Mesodermal cell (in vitro differentiated cells): Measurements from ENCODE around the gene TENT4A.

Experiments
- H3K27ac ChIP-seq: 2 replicates; pipeline ENCODE4 v1.7.0; 2013; ENCODE audit warnings: mild to moderate bottlenecking, low read depth, low read length, moderate library complexity; ENCODE audit not compliant: severe bottlenecking
- H3K36me3 ChIP-seq: 2 replicates; pipeline ENCODE4 v1.7.1; 2013; ENCODE audit warnings: mild to moderate bottlenecking, low read length, moderate library complexity; ENCODE audit not compliant: control insufficient read depth, insufficient read depth
- H3K4me1 ChIP-seq: one replicate; pipeline ENCODE4 v1.7.1; 2013; ENCODE audit warnings: mild to moderate bottlenecking, low read length; ENCODE audit not compliant: insufficient read depth, control insufficient read depth, poor library complexity, severe bottlenecking
- H3K4me3 ChIP-seq: 2 replicates; pipeline ENCODE4 v1.7.0; 2013; ENCODE audit warnings: low read length, control low read depth, mild to moderate bottlenecking; ENCODE audit not compliant: insufficient read depth, poor library complexity, severe bottlenecking; ENCODE audit errors: extremely low read depth
- H3K9me3 ChIP-seq: 2 replicates; pipeline ENCODE4 v1.7.1; 2013; ENCODE audit warnings: mild to moderate bottlenecking, low read length, moderate library complexity; ENCODE audit not compliant: control insufficient read depth
- WGBS, 2 experiments: methylation state at CpG; one replicate each; pipeline ENCODE4 v1.1.5; 2013; ENCODE audit warnings: missing lambda C conversion rate in 2 of 2; ENCODE audit not compliant: insufficient coverage in 2 of 2; 5-methylcytosine and 5-hydroxymethylcytosine counted together

The TENT4A gene

DNA sequence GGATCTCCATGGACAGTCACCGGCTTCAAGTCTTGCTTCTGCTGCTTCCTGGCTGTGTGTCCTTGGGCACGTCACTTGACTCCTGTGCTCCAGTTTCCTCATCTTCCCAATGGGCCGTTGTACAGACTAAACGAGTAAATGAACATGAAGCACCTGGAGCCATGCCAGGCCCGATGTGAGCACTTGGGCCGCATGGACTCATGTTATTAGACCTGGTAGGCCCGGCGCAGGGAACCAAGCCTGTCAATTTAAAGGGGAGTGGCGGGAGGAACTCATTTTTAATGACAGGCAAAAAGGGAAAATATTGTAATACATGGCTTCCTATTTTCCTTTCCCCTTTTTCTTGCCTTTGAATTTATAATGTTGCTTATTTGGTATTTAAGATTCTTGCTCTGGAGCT, 47.5 kb downstream of the TENT4A start:
- 91 to 94% methylated on average over 8 of the region's 9 CpGs for WGBS, 2 experiments
- Histone ChIP-seq H3K36me3 (peaks cover 35% of the 10 kb centered on the region), H3K27ac (no peak overlapping the region), H3K4me1 (no peaks in the 10 kb centered on the region), H3K4me3 (no peak overlapping the region), H3K9me3 (no peaks in the 10 kb centered on the region)

DNA sequence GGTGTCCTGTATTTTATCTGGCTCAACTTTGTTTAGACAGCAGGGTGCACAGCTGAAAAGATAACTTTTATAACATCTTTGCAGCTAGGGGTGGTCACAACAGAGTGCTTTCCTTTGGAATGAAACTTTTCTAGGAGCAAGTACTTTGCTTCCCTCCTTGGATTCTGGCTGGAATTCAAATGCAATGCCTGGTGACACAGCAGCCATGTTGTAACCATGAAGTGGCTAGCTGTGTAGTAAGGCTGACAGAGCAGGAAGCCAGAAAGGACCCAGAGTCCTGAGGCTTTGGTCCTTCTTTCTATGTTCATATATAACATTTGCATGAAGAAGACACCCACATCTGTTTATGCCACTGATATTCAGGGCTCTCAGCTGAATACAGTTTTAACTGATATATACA, 48.1 kb downstream of the TENT4A start:
- H3K36me3 ChIP-seq, result peaks cover 29% of the 10 kb centered on the region
- no peak overlapping the region for H3K4me3 ChIP-seq
- no peaks in the 10 kb centered on the region for H3K4me1 ChIP-seq
- no peaks in the 10 kb centered on the region for H3K9me3 ChIP-seq
- H3K27ac ChIP-seq, result no peak overlapping the region

DNA sequence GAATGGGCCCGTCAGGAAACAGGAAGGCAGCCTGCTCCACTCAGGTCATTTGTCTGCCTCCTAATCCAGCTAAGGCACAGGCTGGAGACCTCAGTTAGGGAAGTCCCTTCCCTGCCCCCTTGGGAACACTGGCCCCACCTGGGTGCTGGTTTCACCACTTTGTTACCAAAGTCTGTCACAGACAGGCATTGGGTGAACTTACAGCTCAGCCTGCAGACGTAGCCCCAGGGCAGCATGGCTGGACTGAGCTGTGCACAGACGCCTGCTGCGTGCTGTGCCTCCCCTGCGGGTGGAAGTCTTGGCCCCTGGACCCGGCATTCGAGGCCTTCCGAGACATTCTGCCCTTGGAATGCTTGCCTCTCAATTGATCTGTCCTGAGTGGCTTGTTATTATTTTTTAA, 48.9 kb downstream of the TENT4A start:
- H3K27ac ChIP-seq, result no peak overlapping the region

DNA sequence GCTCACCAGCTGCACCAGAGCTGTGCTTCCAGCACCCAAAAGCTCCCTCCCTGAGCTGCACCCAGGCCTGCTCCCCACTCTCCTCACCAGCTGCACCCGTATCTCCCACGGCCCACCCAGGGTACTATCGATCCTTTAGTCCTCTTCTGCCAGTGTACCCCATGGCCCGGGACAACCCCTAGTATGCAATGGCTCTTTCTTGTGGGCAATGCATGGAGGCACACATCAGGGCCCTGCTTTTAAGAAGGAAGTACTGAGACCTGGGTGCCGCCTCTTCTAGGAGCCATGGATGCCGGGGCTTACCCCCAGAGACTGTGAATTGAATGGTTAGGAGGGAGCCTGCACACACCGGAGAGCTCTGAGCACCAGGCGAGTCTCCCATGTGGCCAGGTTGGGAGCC, 49.5 kb downstream of the TENT4A start:
- H3K4me1 ChIP-seq, result no peaks in the 10 kb centered on the region
- H3K27ac ChIP-seq, result no peak overlapping the region
- H3K9me3 ChIP-seq, result no peaks in the 10 kb centered on the region
- no peak overlapping the region for H3K4me3 ChIP-seq
- WGBS, 2 experiments, result 92 to 96% methylated on average over 6 to 7 of the region's 8 CpGs
- peaks cover 15% of the 10 kb centered on the region for H3K36me3 ChIP-seq

More for the DNA sequence above, 48.9 kb downstream of the TENT4A start:
- H3K4me3 ChIP-seq, result no peak overlapping the region
- 95 to 98% methylated on average over 8 of the region's 8 CpGs for WGBS, 2 experiments
- H3K4me1 ChIP-seq, result no peaks in the 10 kb centered on the region
- peaks cover 21% of the 10 kb centered on the region for H3K36me3 ChIP-seq
- no peaks in the 10 kb centered on the region for H3K9me3 ChIP-seq

DNA sequence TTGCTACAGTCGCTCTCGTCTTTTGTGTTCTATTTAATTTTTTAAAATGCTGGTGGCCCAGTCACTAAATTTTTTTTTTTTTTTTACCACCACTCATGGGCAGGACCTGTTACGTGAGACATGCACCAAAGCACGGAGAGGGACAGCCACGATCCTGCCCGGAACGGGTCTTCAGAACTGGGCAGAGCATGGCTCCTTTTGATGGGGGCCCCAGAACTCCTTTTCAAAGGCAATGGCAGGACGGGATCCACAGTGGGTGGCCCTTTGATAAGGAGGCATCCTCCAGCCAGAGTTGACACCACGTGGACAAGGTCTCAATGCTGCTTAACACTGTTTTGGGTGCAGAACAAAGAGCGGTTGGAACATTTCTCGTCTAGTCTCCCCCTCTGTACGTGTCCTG, 50.0 kb downstream of the TENT4A start:
- Histone ChIP-seq H3K9me3 (no peaks in the 10 kb centered on the region), H3K4me3 (no peak overlapping the region), H3K4me1 (no peaks in the 10 kb centered on the region), H3K27ac (no peak overlapping the region), H3K36me3 (peaks cover 10% of the 10 kb centered on the region)
- WGBS, 2 experiments, result 82 to 89% methylated on average over 9 to 10 of the region's 12 CpGs

DNA sequence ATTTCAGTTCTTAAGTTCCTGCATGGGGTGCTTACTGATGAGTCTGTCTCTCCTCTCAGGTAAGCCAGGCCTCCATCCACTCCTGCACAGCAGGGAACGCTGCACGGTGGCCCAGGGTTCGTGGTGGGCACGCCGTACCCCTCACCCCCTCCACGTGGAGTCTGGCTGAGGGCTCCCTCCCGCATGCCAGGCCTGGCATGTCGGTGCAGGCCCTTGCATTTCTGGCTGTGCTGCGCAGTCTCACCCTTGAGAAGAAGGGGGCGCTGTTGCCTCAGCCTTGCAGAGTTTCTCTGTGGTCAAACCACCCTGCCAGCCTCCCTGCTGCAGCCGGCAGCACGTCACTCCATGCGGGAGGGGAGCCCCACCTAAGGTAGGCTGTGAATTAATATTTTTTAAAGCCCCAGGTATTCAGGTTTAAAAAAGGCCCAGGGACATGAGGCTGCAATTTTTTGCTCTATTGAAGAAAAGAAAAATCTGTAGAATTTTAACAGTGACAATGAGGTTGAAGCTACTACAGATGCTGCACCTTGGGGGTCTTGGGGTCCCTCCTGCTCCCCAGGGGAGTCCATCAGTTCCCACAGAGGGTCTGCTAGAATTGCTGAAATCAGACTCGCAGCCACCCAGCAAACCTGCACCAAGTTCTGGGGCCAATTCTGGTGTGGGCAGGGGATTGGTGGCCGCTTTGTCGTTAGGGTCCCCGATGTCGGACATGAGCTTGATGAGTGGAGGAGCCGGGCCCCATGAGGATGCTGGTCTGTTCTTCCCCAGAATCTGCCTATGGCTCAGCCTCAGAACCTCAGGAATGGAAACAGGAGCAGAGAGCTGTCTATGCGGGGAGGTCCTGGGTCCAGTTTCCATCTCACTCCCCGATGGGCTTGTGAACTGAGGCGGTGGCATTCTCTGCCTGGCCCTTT, 52.6 kb downstream of the TENT4A start:
- no peaks in the 10 kb centered on the region for H3K9me3 ChIP-seq
- H3K4me1 ChIP-seq, result no peaks in the 10 kb centered on the region
- H3K4me3 ChIP-seq, result no peak overlapping the region
- no peak overlapping the region for H3K27ac ChIP-seq
- WGBS, 2 experiments, result 51 to 66% methylated on average over 18 to 21 of the region's 22 CpGs
- no peaks in the 10 kb centered on the region for H3K36me3 ChIP-seq

DNA sequence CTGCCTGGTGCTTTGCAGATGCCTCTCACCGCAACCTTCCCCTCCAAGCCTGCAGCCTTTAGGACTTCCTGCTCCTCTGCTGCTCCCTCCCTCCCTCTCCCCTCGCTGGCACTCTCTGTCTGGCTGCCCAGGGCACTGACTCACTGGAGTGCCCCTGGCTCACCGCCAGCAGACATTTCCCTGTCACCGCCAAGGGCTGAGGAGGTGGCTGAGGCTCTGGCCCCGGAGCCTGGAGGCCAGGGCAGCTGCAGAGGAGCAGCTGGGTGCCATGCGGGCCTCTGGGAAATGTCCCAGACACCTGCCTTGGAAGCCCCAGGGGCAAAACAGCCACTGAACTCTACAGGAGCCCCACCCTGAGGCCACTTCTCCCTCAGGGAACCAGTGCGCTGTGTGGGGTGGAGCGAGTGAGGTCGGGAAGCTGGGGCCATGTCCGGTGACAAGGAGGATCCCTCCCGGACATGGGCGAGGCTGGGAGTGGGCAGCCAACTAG, 53.4 kb downstream of the TENT4A start:
- H3K4me3 ChIP-seq, result no peak overlapping the region
- no peaks in the 10 kb centered on the region for H3K4me1 ChIP-seq
- WGBS, 2 experiments, result 78 to 95% methylated on average over 5 to 11 of the region's 12 CpGs
- H3K36me3 ChIP-seq, result no peaks in the 10 kb centered on the region
- no peaks in the 10 kb centered on the region for H3K9me3 ChIP-seq
- no peak overlapping the region for H3K27ac ChIP-seq

DNA sequence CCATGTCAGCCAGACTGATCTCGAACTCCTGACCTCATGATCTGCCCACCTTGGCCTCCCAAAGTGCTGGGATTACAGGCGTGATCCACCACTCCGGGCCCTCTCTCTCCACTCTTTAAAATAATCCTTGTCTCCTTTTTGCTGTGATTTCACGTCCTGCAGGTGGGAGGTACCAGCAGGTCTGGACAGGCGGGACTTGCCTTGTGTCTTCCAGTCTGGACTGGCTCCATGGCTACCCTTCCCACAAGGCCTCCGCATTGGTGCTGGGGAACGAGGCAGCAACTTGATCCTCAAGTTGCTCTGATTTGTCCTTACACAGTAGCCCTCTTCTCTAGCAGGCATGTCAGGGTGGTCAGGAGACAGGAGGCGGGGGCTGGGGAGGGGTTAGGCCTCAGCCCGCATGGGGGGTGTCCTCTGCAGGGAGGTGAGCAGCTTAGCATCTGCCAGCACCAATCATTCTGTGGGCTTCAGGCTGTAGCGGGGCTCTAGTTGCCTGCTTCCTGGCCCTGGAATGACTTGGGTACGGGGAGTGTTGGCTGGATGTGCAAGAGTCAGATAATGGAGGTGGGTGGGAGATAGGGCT, 54.3 kb downstream of the TENT4A start:
- Histone ChIP-seq H3K9me3 (no peaks in the 10 kb centered on the region), H3K27ac (no peak overlapping the region), H3K36me3 (no peaks in the 10 kb centered on the region), H3K4me3 (no peak overlapping the region), H3K4me1 (no peaks in the 10 kb centered on the region)
- WGBS, 2 experiments, result 89 to 90% methylated on average over 9 to 10 of the region's 11 CpGs

DNA sequence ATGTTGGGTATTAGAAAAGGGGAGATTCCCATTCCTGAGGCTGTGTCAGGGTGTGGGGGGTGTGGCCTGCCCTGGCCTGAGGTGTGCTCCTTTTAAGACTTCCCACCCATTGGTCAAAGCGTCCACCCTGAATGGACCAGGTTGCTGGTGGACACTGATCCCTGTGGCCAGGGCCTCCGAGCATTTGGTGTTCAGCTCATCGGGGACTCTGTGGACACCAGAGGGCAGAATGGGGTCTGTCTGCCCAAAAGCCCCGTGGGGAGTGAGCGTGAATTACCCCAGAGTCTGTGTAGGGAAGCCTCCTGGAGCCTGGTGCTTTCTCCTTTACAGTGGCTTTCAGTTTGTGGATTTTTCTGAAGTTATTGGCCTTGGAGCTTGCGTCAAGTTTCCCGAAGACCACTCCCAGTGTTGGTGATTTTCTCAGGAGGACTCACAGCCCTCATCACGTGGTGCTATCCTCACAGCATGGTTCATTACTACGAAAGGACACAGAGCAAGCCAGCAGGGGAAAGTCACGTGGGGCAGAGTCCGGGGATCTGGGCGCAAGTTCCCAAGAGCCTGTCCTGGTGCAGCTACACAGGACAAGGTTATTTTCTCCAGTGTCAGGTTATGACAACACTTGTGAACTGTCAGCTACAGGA, 55.5 kb downstream of the TENT4A start:
- Histone ChIP-seq H3K4me1 (no peaks in the 10 kb centered on the region), H3K27ac (no peak overlapping the region), H3K36me3 (no peaks in the 10 kb centered on the region), H3K4me3 (no peak overlapping the region), H3K9me3 (no peaks in the 10 kb centered on the region)
- WGBS, 2 experiments, result 84 to 88% methylated on average over 11 to 12 of the region's 12 CpGs

DNA sequence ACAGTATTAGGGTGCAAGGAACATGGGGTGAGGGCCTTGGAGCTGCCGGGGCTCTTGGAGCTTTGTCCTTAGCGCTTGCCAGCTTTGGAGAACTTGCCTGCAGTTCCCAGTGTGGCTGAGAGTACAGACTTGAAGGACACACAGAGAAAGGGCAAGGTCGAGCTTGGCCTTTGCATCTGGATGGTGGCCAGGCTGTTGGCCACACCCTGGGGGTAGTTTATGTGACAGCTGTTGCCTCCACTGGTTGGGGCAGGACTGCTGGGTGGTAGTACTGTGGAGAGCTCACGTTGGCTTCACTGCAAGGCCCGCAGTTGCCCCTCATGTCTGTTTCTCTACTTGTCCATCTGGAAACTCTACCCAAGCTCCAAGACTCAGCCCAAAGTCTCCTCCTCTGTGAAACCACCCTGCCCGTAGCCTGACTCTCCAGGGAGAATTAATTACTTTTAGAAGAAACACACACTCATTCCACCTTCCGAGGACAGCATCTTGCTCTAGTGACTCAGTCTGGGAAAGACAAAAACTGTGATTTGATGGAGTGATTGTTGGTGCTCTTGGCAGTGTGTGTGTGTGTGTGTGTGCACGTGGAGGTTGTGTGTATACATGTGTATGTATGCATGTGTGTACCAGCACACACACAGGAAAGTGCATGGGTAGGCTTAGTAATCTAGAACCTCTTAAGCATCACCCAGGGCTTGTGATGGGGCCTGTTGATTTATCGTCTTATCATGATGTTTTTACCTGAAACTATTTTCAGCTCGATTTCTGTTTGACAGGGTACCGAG, 57.8 kb downstream of the TENT4A start:
- Histone ChIP-seq H3K9me3 (no peaks in the 10 kb centered on the region), H3K4me3 (no peak overlapping the region), H3K4me1 (no peaks in the 10 kb centered on the region), H3K36me3 (no peaks in the 10 kb centered on the region), H3K27ac (no peak overlapping the region)
- 88 to 97% methylated on average over 7 to 10 of the region's 11 CpGs for WGBS, 2 experiments
